Heart right ventricle (tissue), 16 donors: ENCODE results near the gene SKA3. TPM values are rescaled to one million over a fixed set of nuclear protein-coding genes. Genes with fewer than 3 reads are reported as not detected.
"Not testable (repeated sequence)": the region's sequence is repeated elsewhere in the genome, so short reads cannot be mapped to it uniquely, and the experiment has no call there.

Experiments
- ATAC-seq, 8 donors: fragments of 200-7000 bp; cut with Tn5 transposase; one replicate each; pipeline ENCODE4 v1.9.1; 2020; ENCODE audit warnings: mild to moderate bottlenecking in 8 of 8, moderate library complexity in 8 of 8, moderate number of reproducible peaks in 1 of 8
- DNase-seq, 2 donors: peaks; one replicate each; pipeline ENCODE4 v3.0.0-alpha.2; 2020
- H3K27ac ChIP-seq, 10 donors: fragments of 200-600 bp; sonication (generic) in 2 of 10; one replicate each; pipeline versions ENCODE4 v1.5.0 to v1.8.0; 2020 to 2022; ENCODE audit warnings: mild to moderate bottlenecking in 3 of 10
- H3K27me3 ChIP-seq, 7 donors: fragments of 200-600 bp; one replicate each; pipeline ENCODE4 v1.8.0; 2021 to 2022; ENCODE audit warnings: mild to moderate bottlenecking in 2 of 7
- H3K36me3 ChIP-seq, 9 donors: fragments of 200-600 bp; sonication (generic) in 1 of 9; one replicate each; pipeline versions ENCODE4 v1.5.0 to v1.8.0; 2020 to 2022; ENCODE audit warnings: mild to moderate bottlenecking in 2 of 9
- H3K4me1 ChIP-seq, 9 donors: fragments of 200-600 bp; sonication (generic) in 1 of 9; one replicate each; pipeline versions ENCODE4 v1.5.0 to v1.8.0; 2020 to 2022; ENCODE audit warnings: mild to moderate bottlenecking in 4 of 9
- H3K4me3 ChIP-seq, 10 donors: fragments of 200-600 bp; sonication (generic) in 2 of 10; one replicate each; pipeline versions ENCODE4 v1.5.0 to v1.8.0; 2020 to 2022; ENCODE audit warnings: mild to moderate bottlenecking in 7 of 10, moderate library complexity in 2 of 10
- H3K9me3 ChIP-seq, 11 donors: fragments of 200-600 bp in 10 of 11; sonication (generic) in 2 of 11; one replicate each; pipeline versions ENCODE4 v1.5.0 to v1.8.0; 2013 to 2022; ENCODE audit warnings: mild to moderate bottlenecking in 2 of 11, control low read depth in 1 of 11, moderate library complexity in 1 of 11
- CTCF ChIP-seq, 9 donors: fragments of 200-600 bp; sonication (generic) in 2 of 9; IDR thresholded peaks; one replicate each; pipeline versions ENCODE4 v1.5.0 to v1.8.0; 2021 to 2022; ENCODE audit warnings: antibody characterized with exemption in 9 of 9, mild to moderate bottlenecking in 5 of 9, moderate library complexity in 1 of 9
- WGBS, 2 donors: extraction: QIAGEN DNeasy Blood & Tissue Kit; methylation state at CpG; one replicate each; pipeline ENCODE4 v1.1.7; 2013; ENCODE audit warnings: inconsistent platforms in 1 of 2; 5-methylcytosine and 5-hydroxymethylcytosine counted together
- intact Hi-C, 10 donors: fragments of 100-400 bp; cut with DNase I; formaldehyde crosslinking; loops; one replicate each; pipeline versions ENCODE4 v1.11.1 to v1.14.2; 2022
- polyA plus RNA-seq, 2 donors: library from polyadenylated mRNA; stranded (reverse); fragments of 200-250 nt; gene quantifications; one replicate each; pipeline ENCODE4 v1.2.3, GENCODE V29; 2013
- total RNA-seq, 10 donors: library from RNA; stranded (reverse); fragmentation: NEBNext Ultra II Directional in 3 of 10; extraction: Animal tissue kit (Norgen Biotek cat#: 25700) in 3 of 10; gene quantifications; one replicate each; pipeline versions ENCODE4 v1.2.1 to v1.2.4, GENCODE V29; 2021 to 2023
- donor health status: Arrhythmogenic right ventricular cardiomyopathy.
- donor health status: ischemic (EF 13 %, LVEDD 7.1; RV severe dilation, severe dysfunction).
- donor health status: healthy with polysubstance abuse.
- donor health status: DM: no; HTN: yes; CAD: no.
- donor health status: DM: no; HTN: no; CAD: no.
- donor health status: ischemic (EF 25% LVEDD 6.9; RV normal size, moderate dysfunction).
- donor health status: ischemic (EF 25% LVEDD 5.7; RV mildly dilated, moderate dysfunction).
- donor health status: healthy.
- donor health status: DM: yes; HTN: yes; CAD: no.
- donor health status: Ischemic cardiomyopathy.
- donor health status: ischemic (EF 35%, LVEDD 5.7; RV mildly dilated, moderate dysfunction).
- donor health status: nonischemic (EF 11% LVEDD 7.7; RV severe dilation, severe dysfunction).
- donor health status: DM: yes; HTN: yes; CAD: no.
- donor health status: PGD.
- donor health status: ischemic (EF 29% LVEDD 5.4; RV normal size, mild dysfunction).
- donor health status: nonischemic (EF 23%, LVEDD 6.1; RV moderate dilation, normal function).

Gene SKA3
- total and polyA plus RNA-seq, 12 donors = 0.06 to 1.8 (median 0.21) TPM; not detected in 1

GRCh38 chr13:21208652-21209154, 32.4 kb upstream of the SKA3 start:
- H3K27ac ChIP-seq = no peak overlapping the region
- peaks cover 0 to 5% (median 3%) of the 10 kb centered on the region in 7 donors for H3K27me3 ChIP-seq
- intact Hi-C loops = no loop called here
- DNase-seq (no peak), ATAC-seq (no peak)
- H3K4me1 ChIP-seq = no peaks in the 10 kb centered on the region
- no peaks in the 10 kb centered on the region for H3K36me3 ChIP-seq
- no peak for TF ChIP-seq CTCF (IDR thresholded peaks at IDR 0.05)
- no peak overlapping the region for H3K4me3 ChIP-seq
- 82% methylated on average over 3 of the region's 3 CpGs for WGBS, 2 donors
- H3K9me3 ChIP-seq = no peaks in the 10 kb centered on the region

GRCh38 chr13:21202767-21203531, 26.6 kb upstream of the SKA3 start:
- no peak for TF ChIP-seq CTCF (IDR thresholded peaks at IDR 0.05)
- no peaks in the 10 kb centered on the region for H3K36me3 ChIP-seq
- no peak overlapping the region for H3K4me3 ChIP-seq
- ATAC-seq (no peak), DNase-seq (no peak)
- H3K27me3 ChIP-seq = no peaks in the 10 kb centered on the region
- H3K27ac ChIP-seq = no peak overlapping the region
- 48 to 62% methylated on average over 3 of the region's 3 CpGs for WGBS, 2 donors
- peaks cover 0 to 5% (median 0%) of the 10 kb centered on the region in 11 donors for H3K9me3 ChIP-seq
- no peaks in the 10 kb centered on the region for H3K4me1 ChIP-seq
- intact Hi-C loops = no loop called here

- H3K36me3 ChIP-seq, H3K4me1 ChIP-seq, H3K9me3 ChIP-seq, H3K27me3 ChIP-seq, H3K27ac ChIP-seq, H3K4me3 ChIP-seq, ATAC-seq, intact Hi-C loops, DNase-seq: not testable (repeated sequence)
Measured at GRCh38 chr13:21201456-21202190, 25.3 kb upstream of the SKA3 start.

GRCh38 chr13:21198391-21198790, 22.0 kb upstream of the SKA3 start:
- H3K27ac ChIP-seq, H3K4me1 ChIP-seq, ATAC-seq, H3K27me3 ChIP-seq, DNase-seq, H3K9me3 ChIP-seq, H3K36me3 ChIP-seq, H3K4me3 ChIP-seq, intact Hi-C loops: not testable (repeated sequence)
- 68 to 76% methylated on average over 3 to 4 of the region's 4 CpGs for WGBS, 2 donors

- 80 to 82% methylated on average over 9 of the region's 9 CpGs for WGBS, 2 donors
- H3K4me1 ChIP-seq, H3K27me3 ChIP-seq, H3K27ac ChIP-seq, intact Hi-C loops, ATAC-seq, H3K4me3 ChIP-seq, H3K36me3 ChIP-seq, DNase-seq, H3K9me3 ChIP-seq: not testable (repeated sequence)
Measured at GRCh38 chr13:21197606-21198225, 21.4 kb upstream of the SKA3 start.

GRCh38 chr13:21194756-21195155, 18.4 kb upstream of the SKA3 start:
- intact Hi-C loops, DNase-seq, H3K27ac ChIP-seq, H3K27me3 ChIP-seq, ATAC-seq, H3K36me3 ChIP-seq, H3K9me3 ChIP-seq, H3K4me1 ChIP-seq, H3K4me3 ChIP-seq: not testable (repeated sequence)
- 57 to 69% methylated on average over 2 of the region's 2 CpGs for WGBS, 2 donors

GRCh38 chr13:21186410-21186809, 10.1 kb upstream of the SKA3 start:
- not testable (repeated sequence) for DNase-seq
- intact Hi-C loops = loop anchor here in 1 of 10 donors (10.0 kb wide), 1 partner anchor 72 kb away; no protein-coding TSS in a partner anchor

More at GRCh38 chr13:21186410-21186809, 10.1 kb upstream of the SKA3 start:
- not testable (repeated sequence) for H3K4me3 ChIP-seq, H3K27ac ChIP-seq, H3K4me1 ChIP-seq, ATAC-seq, H3K36me3 ChIP-seq, H3K27me3 ChIP-seq, H3K9me3 ChIP-seq
- 89 to 92% methylated on average over 14 to 24 of the region's 35 CpGs for WGBS, 2 donors
